GM12892 (cell line): ENCODE data around the gene SDCCAG8.

ENCODE experiments used
- POLR2A ChIP-seq: IDR thresholded peaks from 2 replicates; pipeline ENCODE4 v1.6.1; 2011; ENCODE audit warnings: low read depth, low read length, control low read depth
- POLR2AphosphoS5 ChIP-seq: IDR thresholded peaks from 2 replicates; pipeline ENCODE4 v1.6.1; 2011; ENCODE audit warnings: low read depth, low read length, control low read depth
- TAF1 ChIP-seq: IDR thresholded peaks from 2 replicates; pipeline ENCODE4 v1.6.1; 2011; ENCODE audit warnings: low read depth, mild to moderate bottlenecking, control low read depth, low read length, borderline replicate concordance

GRCh38 chr1:243349128-243349527 is 93.3 kb downstream of the SDCCAG8 start:
- TF ChIP-seq POLR2A (no peak), TAF1 (no peak), POLR2AphosphoS5 (no peak)
